Measurements from ENCODE around the gene PARD3B. TPM values are rescaled to one million over a fixed set of nuclear protein-coding genes. Genes with fewer than 3 reads are reported as not detected.

Gene PARD3B
- total RNA-seq, 1 experiment from 2014 or later, result 2.0 TPM

- no peak overlapping the region for H3K9ac ChIP-seq (ENCODE audit: low read length)
- POLR2A ChIA-PET, result no interaction called here
- ATAC-seq, result no peak
- H3K4me3 ChIP-seq (replicated peaks in 1 of 2; ENCODE audit: low read depth in 1 of 2, low read length in 2 of 2), result no peak overlapping the region
- H3K79me2 ChIP-seq (ENCODE audit: insufficient read depth, low read length), result no peaks in the 10 kb centered on the region
- intact Hi-C loops (cut with micrococcal nuclease), result no loop called here
- RAD21 ChIA-PET (ENCODE audit: low non-redundant PET in 1 of 2, low total read pairs in 2 of 2, uncharacterized antibody in 2 of 2, unreplicated experiment in 2 of 2), result no interaction called here
- H3K36me3 ChIP-seq (ENCODE audit: control insufficient read depth in 1 of 2, insufficient read depth in 2 of 2, low read length in 2 of 2), result no peaks in the 10 kb centered on the region
- no peaks in the 10 kb centered on the region for H3K9me2 ChIP-seq (ENCODE audit: insufficient read depth)
- peaks cover 18% of the 10 kb centered on the region for H3K27me3 ChIP-seq (ENCODE audit: insufficient read depth, low read length)
- CTCF ChIA-PET, result no interaction called here
- H3K4me1 ChIP-seq (ENCODE audit: control insufficient read depth in 1 of 2, insufficient read depth in 2 of 2, low read length in 2 of 2), result no peaks in the 10 kb centered on the region
- H3K9me3 ChIP-seq (ENCODE audit: control insufficient read depth in 1 of 2, insufficient read depth in 1 of 2, low read depth in 1 of 2, low read length in 2 of 2), result no peaks in the 10 kb centered on the region
- TF ChIP-seq ZNF274 (IDR thresholded peaks at IDR 0.05; ENCODE audit: low read depth, low read length) (no peak), CBX3 (IDR thresholded peaks at IDR 0.05; ENCODE audit: low read depth) (no peak), SIN3A (IDR thresholded peaks at IDR 0.05; ENCODE audit: low read depth) (no peak)
- H3K4me2 ChIP-seq (ENCODE audit: low read length), result no peak overlapping the region
- no peaks in the 10 kb centered on the region for H4K20me1 ChIP-seq (ENCODE audit: insufficient read depth)
- no TSS peak for BruUV-seq (replicated peaks)
- no peak overlapping the region for H3K27ac ChIP-seq (ENCODE audit: low read depth, low read length)
- H2AFZ ChIP-seq (ENCODE audit: low read depth, low read length, poor library complexity, severe bottlenecking), result no peak overlapping the region
- DNase-seq (ENCODE audit: low read depth, low spot score), result no peak
Observed at GRCh38 chr2:205656461-205656860, 1111.2 kb downstream of the PARD3B start.

- H2AFZ ChIP-seq (ENCODE audit: low read depth, low read length, poor library complexity, severe bottlenecking), result no peak overlapping the region
- intact Hi-C loops (cut with micrococcal nuclease), result no loop called here
- ATAC-seq (no peak), DNase-seq (ENCODE audit: low read depth, low spot score) (no peak)
- BruUV-seq (replicated peaks), result no TSS peak
- ChIA-PET RAD21 (ENCODE audit: low non-redundant PET in 1 of 2, low total read pairs in 2 of 2, uncharacterized antibody in 2 of 2, unreplicated experiment in 2 of 2) (no interaction called here), POLR2A (no interaction called here), CTCF (no interaction called here)
- H3K27ac ChIP-seq (ENCODE audit: low read depth, low read length), result no peak overlapping the region
- no peak overlapping the region for H3K4me2 ChIP-seq (ENCODE audit: low read length)
- H4K20me1 ChIP-seq (ENCODE audit: insufficient read depth), result no peaks in the 10 kb centered on the region
- H3K4me1 ChIP-seq (ENCODE audit: control insufficient read depth in 1 of 2, insufficient read depth in 2 of 2, low read length in 2 of 2), result no peaks in the 10 kb centered on the region
- H3K9me2 ChIP-seq (ENCODE audit: insufficient read depth), result no peaks in the 10 kb centered on the region
- H3K4me3 ChIP-seq (replicated peaks in 1 of 2; ENCODE audit: low read depth in 1 of 2, low read length in 2 of 2), result no peak overlapping the region
- no peak overlapping the region for H3K9ac ChIP-seq (ENCODE audit: low read length)
- peaks cover 18% of the 10 kb centered on the region for H3K27me3 ChIP-seq (ENCODE audit: insufficient read depth, low read length)
- no peaks in the 10 kb centered on the region for H3K9me3 ChIP-seq (ENCODE audit: control insufficient read depth in 1 of 2, insufficient read depth in 1 of 2, low read depth in 1 of 2, low read length in 2 of 2)
- no peaks in the 10 kb centered on the region for H3K36me3 ChIP-seq (ENCODE audit: control insufficient read depth in 1 of 2, insufficient read depth in 2 of 2, low read length in 2 of 2)
- H3K79me2 ChIP-seq (ENCODE audit: insufficient read depth, low read length), result no peaks in the 10 kb centered on the region
- TF ChIP-seq ZBTB33 (IDR thresholded peaks at IDR 0.05; ENCODE audit: extremely low read depth, insufficient replicate concordance, low read length) (no peak), TCF7L2 (IDR thresholded peaks at IDR 0.05; ENCODE audit: borderline replicate concordance, extremely low read depth, insufficient read depth, insufficient read length) (no peak), ZNF274 (IDR thresholded peaks at IDR 0.05; ENCODE audit: low read depth, low read length) (no peak), CTCF (IDR thresholded peaks at IDR 0.05 in 2 of 3, conservative IDR thresholded peaks at IDR 0.05 in 1 of 3; ENCODE audit: borderline replicate concordance in 1 of 3, insufficient read depth in 1 of 3, low read depth in 2 of 3, low read length in 2 of 3) (no peak), FOSL1 (IDR thresholded peaks at IDR 0.05; ENCODE audit: low read depth) (no peak), ELF1 (IDR thresholded peaks at IDR 0.05; ENCODE audit: borderline replicate concordance, low read depth) (no peak), SP1 (IDR thresholded peaks at IDR 0.05; ENCODE audit: low read depth) (no peak), CEBPB (IDR thresholded peaks at IDR 0.05; ENCODE audit: low read depth) (no peak), REST (IDR thresholded peaks at IDR 0.05; ENCODE audit: low read depth) (no peak), EZH2 (IDR thresholded peaks at IDR 0.05) (no peak), POLR2A (IDR thresholded peaks at IDR 0.05; ENCODE audit: borderline replicate concordance, extremely low read depth, insufficient read depth, insufficient read length) (no peak), EGR1 (IDR thresholded peaks at IDR 0.05; ENCODE audit: low read depth) (no peak)
Observed at GRCh38 chr2:205656941-205657340, 1111.7 kb downstream of the PARD3B start.
